NCI-H2171 (cell line): ENCODE measurements around the gene RPRM.
A peak's percentile ranks its signal among the peaks of the same experiment; 100 is the strongest.
"Not testable (repeated sequence)": the region's sequence is repeated elsewhere in the genome, so short reads cannot be mapped to it uniquely, and the experiment has no call there.

Experiments used
- DNase-seq: peaks from one replicate; lab custom pipeline; 2025; lab: John Stamatoyannopoulos, UW

RPRM gene

GRCh38 chr2:153478289-153479261 lies at the start of gene RPRM:
RPRM (minus strand) TSS chr2:153478762; CDS start chr2:153478565, 197 bp downstream.
- DNase-seq = peak; percentile 95

- DNase-seq = peak; percentile 46
These were observed 40.8 kb upstream of the RPRM start for GRCh38 chr2:153519257-153519875.

- DNase-seq = no peak
These were observed 33.8 kb upstream of the RPRM start for GRCh38 chr2:153512331-153512730.

GRCh38 chr2:153510996-153511395 lies 32.4 kb upstream of the RPRM start:
- no peak for DNase-seq

GRCh38 chr2:153509133-153509532 lies 30.6 kb upstream of the RPRM start:
- no peak for DNase-seq

GRCh38 chr2:153506499-153506898 lies 27.9 kb upstream of the RPRM start:
- DNase-seq = not testable (repeated sequence)

- DNase-seq = no peak
These were observed 20.9 kb upstream of the RPRM start for GRCh38 chr2:153499439-153499838.

- DNase-seq = no peak
These were observed 19.5 kb upstream of the RPRM start for GRCh38 chr2:153497938-153498629.

GRCh38 chr2:153495725-153496124 lies 17.2 kb upstream of the RPRM start:
- no peak for DNase-seq

GRCh38 chr2:153488072-153488471 lies 9.5 kb upstream of the RPRM start:
- no peak for DNase-seq

GRCh38 chr2:153487448-153487847 lies 8.9 kb upstream of the RPRM start:
- no peak for DNase-seq

GRCh38 chr2:153479573-153479972 lies 1.0 kb upstream of the RPRM start:
- DNase-seq = no peak

- DNase-seq = peak; percentile 62
These were observed 800 bp downstream of the RPRM start for GRCh38 chr2:153477636-153478288.

- DNase-seq = peak; percentile 88
These were observed 1.5 kb downstream of the RPRM start for GRCh38 chr2:153476816-153477635.

- no peak for DNase-seq
These were observed 2.1 kb downstream of the RPRM start for GRCh38 chr2:153476491-153476815.

GRCh38 chr2:153474876-153475435 lies 3.6 kb downstream of the RPRM start:
- DNase-seq = no peak

- no peak for DNase-seq
These were observed 4.2 kb downstream of the RPRM start for GRCh38 chr2:153474407-153474806.

GRCh38 chr2:153470867-153471266 lies 7.7 kb downstream of the RPRM start:
- no peak for DNase-seq

- no peak for DNase-seq
These were observed 14.2 kb downstream of the RPRM start for GRCh38 chr2:153464395-153464794.

GRCh38 chr2:153462338-153462859 lies 16.2 kb downstream of the RPRM start:
- no peak for DNase-seq

- no peak for DNase-seq
These were observed 17.1 kb downstream of the RPRM start for GRCh38 chr2:153461453-153461852.
